SK-N-SH (cell line): ENCODE measurements around the gene C3orf22. TPM values are rescaled to one million over a fixed set of nuclear protein-coding genes. Genes with fewer than 3 reads are reported as not detected.

ENCODE experiments used
- CTCF ChIA-PET: fragments of 300-600, 350-600 bp; formaldehyde crosslinking; extraction: SDS; loops from one replicate; lab custom pipeline; 2021; lab: Yijun Ruan, JAX
- POLR2A ChIA-PET: fragments of 350-600 bp; sonication (Branson Sonifier 250); formaldehyde crosslinking; extraction: SDS; loops from one replicate; lab custom pipeline; 2020; ENCODE audit warnings: antibody characterized with exemption, inconsistent platforms; lab: Yijun Ruan, JAX
- DNase-seq: peaks from one replicate; pipeline ENCODE4 v3.0.0; 2012
- H2AFZ ChIP-seq: fragments of 200-600 bp; sonication (generic); 2 replicates; pipeline ENCODE4 v1.8.1; 2016; ENCODE audit warnings: antibody characterized with exemption, mild to moderate bottlenecking, low read depth
- H3F3A ChIP-seq: fragments of 200-600 bp; sonication (generic); replicated peaks from 2 replicates; pipeline ENCODE3; 2016; ENCODE audit warnings: antibody characterized with exemption, mild to moderate bottlenecking; ENCODE audit not compliant: insufficient read depth
- H3K27ac ChIP-seq, 2 experiments: fragments of 200-500 bp in 1 of 2; fragments of 200-600 bp in 1 of 2; sonication (Bioruptor generic) in 1 of 2; sonication (generic), shearing (Covaris generic) in 1 of 2; 2 replicates each; pipeline versions ENCODE4 v1.5.1 to v1.6.1; 2014 to 2016; ENCODE audit warnings: low read depth in 2 of 2, inconsistent platforms in 1 of 2, low read length in 1 of 2, mild to moderate bottlenecking in 1 of 2, mixed read lengths in 1 of 2
- H3K27me3 ChIP-seq: fragments of 200-600 bp; sonication (generic), shearing (Covaris generic); 2 replicates; pipeline ENCODE4 v1.6.1; 2016; ENCODE audit warnings: mixed run types; ENCODE audit not compliant: insufficient read depth
- H3K36me3 ChIP-seq, 2 experiments: fragments of 200-500 bp in 1 of 2; fragments of 200-600 bp in 1 of 2; sonication (Bioruptor generic) in 1 of 2; sonication (generic) in 1 of 2; replicated peaks in 1 of 2; 2 replicates each; pipeline versions ENCODE3 to v1.5.1; 2014 to 2016; ENCODE audit warnings: low read length in 1 of 2, mild to moderate bottlenecking in 1 of 2; ENCODE audit not compliant: insufficient read depth in 2 of 2, control insufficient read depth in 1 of 2
- H3K4me1 ChIP-seq, 2 experiments: fragments of 200-500 bp in 1 of 2; fragments of 200-600 bp in 1 of 2; sonication (Bioruptor generic) in 1 of 2; sonication (generic), shearing (Covaris generic) in 1 of 2; 2 replicates each; pipeline versions ENCODE4 v1.5.1 to v1.6.1; 2014 to 2016; ENCODE audit warnings: low read depth in 1 of 2, low read length in 1 of 2, mixed run types in 1 of 2; ENCODE audit not compliant: insufficient read depth in 2 of 2, control insufficient read depth in 1 of 2
- H3K4me2 ChIP-seq: fragments of 200-600 bp; sonication (generic), shearing (Covaris generic); 2 replicates; pipeline ENCODE4 v1.6.1; 2017; ENCODE audit warnings: mixed run types
- H3K4me3 ChIP-seq, 2 experiments: fragments of 200-500 bp in 1 of 2; fragments of 200-600 bp in 1 of 2; sonication (Bioruptor generic) in 1 of 2; sonication (generic), shearing (Covaris generic) in 1 of 2; 2 replicates each; pipeline versions ENCODE4 v1.5.1 to v1.8.1; 2014 to 2016; ENCODE audit warnings: low read depth in 2 of 2, inconsistent platforms in 1 of 2, low read length in 1 of 2, mild to moderate bottlenecking in 1 of 2, mixed read lengths in 1 of 2, moderate library complexity in 1 of 2
- H3K79me2 ChIP-seq: fragments of 200-600 bp; sonication (generic); 2 replicates; pipeline ENCODE4 v1.8.1; 2017; ENCODE audit warnings: mild to moderate bottlenecking; ENCODE audit not compliant: insufficient read depth
- H3K9ac ChIP-seq: fragments of 200-600 bp; sonication (generic); 2 replicates; pipeline ENCODE4 v1.6.1; 2017; ENCODE audit warnings: mixed run types
- H3K9me2 ChIP-seq: fragments of 200-600 bp; sonication (generic); 2 replicates; pipeline ENCODE4 v1.6.1; 2017; ENCODE audit warnings: mixed run types
- H3K9me3 ChIP-seq: fragments of 200-600 bp; sonication (generic); 2 replicates; pipeline ENCODE4 v1.6.1; 2017; ENCODE audit warnings: mixed run types, mild to moderate bottlenecking, moderate library complexity
- H4K20me1 ChIP-seq: fragments of 200-600 bp; sonication (generic); 2 replicates; pipeline ENCODE4 v1.6.1; 2017; ENCODE audit warnings: mild to moderate bottlenecking, mixed run types; ENCODE audit not compliant: insufficient read depth
- FOXJ3 ChIP-seq: sonication (generic); formaldehyde crosslinking; IDR thresholded peaks from 2 replicates; pipeline ENCODE4 v1.5.1; 2020; ENCODE audit warnings: mild to moderate bottlenecking, missing genetic modification reagents
- FOXM1 ChIP-seq: IDR thresholded peaks from 2 replicates; pipeline ENCODE4 v1.4.0; 2012; ENCODE audit warnings: low read depth, mild to moderate bottlenecking
- GABPA ChIP-seq: IDR thresholded peaks from 2 replicates; pipeline ENCODE4 v1.4.0; 2012; ENCODE audit warnings: low read depth, mild to moderate bottlenecking
- GATA2 ChIP-seq: sonication (generic); formaldehyde crosslinking; IDR thresholded peaks from 2 replicates; pipeline ENCODE4 v1.5.0; 2020; ENCODE audit warnings: mild to moderate bottlenecking, missing genetic modification reagents
- MXI1 ChIP-seq: IDR thresholded peaks from 2 replicates; pipeline ENCODE4 v1.6.1; 2012; ENCODE audit warnings: mild to moderate bottlenecking, low read depth, low read length, improper control_type of control experiment
- NFIC ChIP-seq: IDR thresholded peaks from 2 replicates; pipeline ENCODE4 v1.4.0; 2012; ENCODE audit warnings: borderline replicate concordance
- NRF1 ChIP-seq: IDR thresholded peaks from 2 replicates; pipeline ENCODE4 v1.6.1; 2012; ENCODE audit warnings: low read depth, mild to moderate bottlenecking, low read length
- POLR2AphosphoS5 ChIP-seq: IDR thresholded peaks from 2 replicates; pipeline ENCODE4 v1.6.1; 2012; ENCODE audit warnings: low read depth, low read length
- RFX5 ChIP-seq: IDR thresholded peaks from 2 replicates; pipeline ENCODE4 v1.6.1; 2012; ENCODE audit warnings: mild to moderate bottlenecking, improper control_type of control experiment, low read length
- RXRA ChIP-seq: IDR thresholded peaks from 2 replicates; pipeline ENCODE4 v1.4.0; 2012; ENCODE audit warnings: low read depth, mild to moderate bottlenecking, borderline replicate concordance
- SIN3A ChIP-seq: IDR thresholded peaks from 2 replicates; pipeline ENCODE4 v1.6.1; 2012; ENCODE audit warnings: low read depth, mild to moderate bottlenecking, low read length, moderate library complexity, borderline replicate concordance
- SMC3 ChIP-seq: IDR thresholded peaks from 2 replicates; pipeline ENCODE4 v1.6.1; 2012; ENCODE audit warnings: low read depth, low read length, improper control_type of control experiment
- TAF1 ChIP-seq: IDR thresholded peaks from 2 replicates; pipeline ENCODE4 v1.6.1; 2012; ENCODE audit warnings: low read depth, mild to moderate bottlenecking, low read length, moderate library complexity, borderline replicate concordance
- TCF12 ChIP-seq: IDR thresholded peaks from 2 replicates; pipeline ENCODE4 v1.4.0; 2012
- TEAD4 ChIP-seq: IDR thresholded peaks from 2 replicates; pipeline ENCODE4 v1.4.0; 2012; ENCODE audit warnings: mild to moderate bottlenecking, borderline replicate concordance; ENCODE audit not compliant: insufficient read depth
- WGBS: methylation state at CpG from one replicate; pipeline ENCODE4 v1.1.6; 2017; ENCODE audit warnings: low lambda C conversion rate; 5-methylcytosine and 5-hydroxymethylcytosine counted together
- polyA plus RNA-seq, 3 experiments: library from polyadenylated mRNA; depleted of rRNA; stranded (reverse); fragments of >200 nt; gene quantifications; 2 replicates each; pipeline ENCODE4 v1.2.3, GENCODE V29; 2012
- TF ChIP-seq, protein P1 (sequence below): IDR thresholded peaks from 2 replicates; pipeline ENCODE4 v1.4.0; 2012; ENCODE audit warnings: low read depth, borderline replicate concordance
- TF ChIP-seq, protein P2 (sequence below): IDR thresholded peaks from 2 replicates; pipeline ENCODE4 v1.4.0; 2012; ENCODE audit warnings: low read depth, borderline replicate concordance
- TF ChIP-seq, protein P3 (sequence below): fragments of 150-350 bp; IDR thresholded peaks from 2 replicates; pipeline ENCODE4 v1.6.1; 2016; ENCODE audit warnings: mild to moderate bottlenecking, low read depth, low read length
- TF ChIP-seq, protein P4 (sequence below): fragments of 150-350 bp; IDR thresholded peaks from 2 replicates; pipeline ENCODE4 v1.6.1; 2017; ENCODE audit warnings: antibody characterized with exemption, low read length, low read depth, borderline replicate concordance

C3orf22 gene
- polyA plus RNA-seq, 1 of the 3 experiments (the other 2 are of a cell fraction): not detected

DNA sequence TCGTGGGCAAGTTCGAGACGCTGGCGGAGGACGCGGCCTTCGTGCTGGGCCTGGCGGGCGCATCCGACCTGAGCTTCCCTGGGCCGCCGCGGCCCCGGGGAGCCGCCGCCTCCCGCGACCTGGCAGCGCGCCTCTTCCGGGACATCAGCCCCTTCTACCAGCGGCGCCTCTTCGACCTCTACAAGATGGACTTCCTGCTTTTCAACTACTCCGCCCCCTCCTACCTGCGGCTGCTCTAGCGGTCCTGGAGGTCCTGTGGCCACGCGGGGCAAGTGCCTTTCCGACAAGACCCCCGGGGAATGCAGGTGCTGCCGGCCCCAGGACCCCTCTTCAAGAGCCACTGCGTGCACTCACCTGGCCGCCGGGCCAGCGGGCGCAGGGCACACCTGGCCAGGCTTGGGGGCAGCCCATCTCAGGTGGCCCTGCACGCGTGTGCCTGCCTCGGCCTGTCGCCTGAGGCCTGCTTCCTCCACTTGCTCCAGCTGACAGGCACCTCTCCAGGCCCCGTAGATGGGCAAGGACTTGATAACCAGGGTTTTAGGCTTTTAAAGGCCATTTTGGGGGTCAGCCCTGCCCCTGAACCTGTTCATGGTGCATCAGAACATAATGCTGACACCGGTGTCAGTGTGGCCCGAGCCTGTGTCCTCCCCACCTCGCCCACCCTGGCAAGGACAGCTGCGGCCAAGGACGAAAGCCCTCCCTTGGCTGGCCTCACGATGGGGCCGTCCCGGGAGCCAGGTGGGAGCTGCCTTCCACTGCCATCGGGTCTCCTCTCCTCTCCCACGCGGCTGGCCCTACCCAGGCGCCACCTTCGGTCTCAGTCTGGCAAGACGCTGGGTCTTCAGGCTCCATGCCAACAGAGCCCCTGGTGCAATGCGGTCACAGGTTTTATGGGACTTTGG is 16.1 kb downstream of the C3orf22 start:
- TF ChIP-seq, protein P1, sequence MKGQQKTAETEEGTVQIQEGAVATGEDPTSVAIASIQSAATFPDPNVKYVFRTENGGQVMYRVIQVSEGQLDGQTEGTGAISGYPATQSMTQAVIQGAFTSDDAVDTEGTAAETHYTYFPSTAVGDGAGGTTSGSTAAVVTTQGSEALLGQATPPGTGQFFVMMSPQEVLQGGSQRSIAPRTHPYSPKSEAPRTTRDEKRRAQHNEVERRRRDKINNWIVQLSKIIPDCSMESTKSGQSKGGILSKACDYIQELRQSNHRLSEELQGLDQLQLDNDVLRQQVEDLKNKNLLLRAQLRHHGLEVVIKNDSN: no peak
- TF ChIP-seq SMC3: no peak
- TF ChIP-seq GATA2 (CRISPR knock-in tag): no peak
- no peak for TF ChIP-seq MXI1
- no peak for TF ChIP-seq RXRA
- no peak for TF ChIP-seq SIN3A
- no peak for TF ChIP-seq FOXJ3
- no peak for TF ChIP-seq TCF12
- TF ChIP-seq NFIC: no peak
- TF ChIP-seq, protein P2, sequence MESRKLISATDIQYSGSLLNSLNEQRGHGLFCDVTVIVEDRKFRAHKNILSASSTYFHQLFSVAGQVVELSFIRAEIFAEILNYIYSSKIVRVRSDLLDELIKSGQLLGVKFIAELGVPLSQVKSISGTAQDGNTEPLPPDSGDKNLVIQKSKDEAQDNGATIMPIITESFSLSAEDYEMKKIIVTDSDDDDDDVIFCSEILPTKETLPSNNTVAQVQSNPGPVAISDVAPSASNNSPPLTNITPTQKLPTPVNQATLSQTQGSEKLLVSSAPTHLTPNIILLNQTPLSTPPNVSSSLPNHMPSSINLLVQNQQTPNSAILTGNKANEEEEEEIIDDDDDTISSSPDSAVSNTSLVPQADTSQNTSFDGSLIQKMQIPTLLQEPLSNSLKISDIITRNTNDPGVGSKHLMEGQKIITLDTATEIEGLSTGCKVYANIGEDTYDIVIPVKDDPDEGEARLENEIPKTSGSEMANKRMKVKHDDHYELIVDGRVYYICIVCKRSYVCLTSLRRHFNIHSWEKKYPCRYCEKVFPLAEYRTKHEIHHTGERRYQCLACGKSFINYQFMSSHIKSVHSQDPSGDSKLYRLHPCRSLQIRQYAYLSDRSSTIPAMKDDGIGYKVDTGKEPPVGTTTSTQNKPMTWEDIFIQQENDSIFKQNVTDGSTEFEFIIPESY: no peak
- no peak for TF ChIP-seq NRF1
- no peak for TF ChIP-seq GABPA
- TF ChIP-seq RFX5: no peak
- Histone ChIP-seq H3K79me2 (no peaks in the 10 kb centered on the region), H3K4me3 (no peak overlapping the region), H3K9me3 (no peaks in the 10 kb centered on the region), H3K27ac (no peak overlapping the region), H3K9me2 (no peaks in the 10 kb centered on the region), H2AFZ (no peak overlapping the region), H3K9ac (no peak overlapping the region), H4K20me1 (no peaks in the 10 kb centered on the region), H3K4me2 (no peak overlapping the region), H3K4me1 (peaks cover 6 to 10% of the 10 kb centered on the region in 2 experiments; a peak in 2 of 4 replicates), H3F3A (peaks cover 8% of the 10 kb centered on the region), H3K27me3 (peaks cover 8% of the 10 kb centered on the region; the same call in 1 of the 2 replicates), H3K36me3 (no peaks in the 10 kb centered on the region)
- 95% methylated on average over 39 of the region's 57 CpGs for WGBS
- ChIA-PET POLR2A (no interaction called here), CTCF (interaction anchor here (0.7 to 1.3 kb wide), 3 partner anchors 21 to 1032 kb away, joined by 3 read pairs; no protein-coding TSS in a partner anchor)
- peak; percentile 25 for DNase-seq

DNA sequence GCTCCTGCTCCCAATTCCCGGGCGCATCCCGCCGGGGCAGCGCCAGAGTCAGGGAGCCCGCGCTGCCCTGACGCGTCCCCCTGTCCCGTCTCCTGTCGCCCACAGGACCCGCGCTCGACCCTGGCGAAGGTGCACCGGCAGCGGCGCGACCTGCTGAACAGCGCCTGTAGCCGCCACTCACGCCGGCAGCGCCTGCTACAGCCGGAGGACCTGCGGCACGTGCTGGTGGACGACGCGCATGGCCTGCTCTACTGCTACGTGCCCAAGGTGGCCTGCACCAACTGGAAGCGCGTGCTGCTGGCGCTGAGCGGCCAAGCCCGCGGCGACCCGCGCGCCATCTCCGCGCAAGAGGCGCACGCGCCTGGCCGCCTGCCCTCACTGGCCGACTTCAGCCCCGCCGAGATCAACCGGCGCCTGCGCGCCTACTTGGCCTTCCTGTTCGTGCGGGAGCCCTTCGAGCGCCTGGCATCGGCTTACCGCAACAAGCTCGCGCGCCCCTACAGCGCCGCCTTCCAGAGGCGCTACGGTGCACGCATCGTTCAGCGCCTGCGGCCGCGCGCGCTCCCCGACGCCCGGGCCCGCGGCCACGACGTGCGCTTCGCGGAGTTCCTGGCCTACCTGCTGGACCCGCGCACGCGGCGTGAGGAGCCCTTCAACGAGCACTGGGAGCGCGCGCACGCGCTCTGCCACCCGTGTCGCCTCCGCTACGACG is 16.9 kb downstream of the C3orf22 start:
- Histone ChIP-seq H3K9me2 (no peaks in the 10 kb centered on the region), H2AFZ (no peak overlapping the region), H3K4me1 (peaks cover 6 to 10% of the 10 kb centered on the region in 2 experiments; a peak in 2 of 4 replicates), H3K4me3 (no peak overlapping the region), H3K4me2 (no peak overlapping the region), H4K20me1 (no peaks in the 10 kb centered on the region), H3K36me3 (no peaks in the 10 kb centered on the region), H3K9me3 (no peaks in the 10 kb centered on the region), H3K9ac (no peak overlapping the region), H3F3A (peaks cover 8% of the 10 kb centered on the region), H3K27ac (no peak overlapping the region), H3K79me2 (no peaks in the 10 kb centered on the region), H3K27me3 (no peaks in the 10 kb centered on the region)
- WGBS: 94% methylated on average over 50 of the region's 101 CpGs
- CTCF ChIA-PET: interaction anchor here (0.7 kb wide), 1 partner anchor 1033 kb away, joined by 3 read pairs; no protein-coding TSS in a partner anchor
- TF ChIP-seq MXI1: no peak
- no peak for TF ChIP-seq TAF1
- TF ChIP-seq POLR2AphosphoS5: no peak
- no peak for TF ChIP-seq RFX5
- TF ChIP-seq SMC3: no peak
- TF ChIP-seq TEAD4: no peak
- TF ChIP-seq TCF12: no peak
- TF ChIP-seq NFIC: no peak
- no peak for TF ChIP-seq FOXM1
- TF ChIP-seq, protein P3, sequence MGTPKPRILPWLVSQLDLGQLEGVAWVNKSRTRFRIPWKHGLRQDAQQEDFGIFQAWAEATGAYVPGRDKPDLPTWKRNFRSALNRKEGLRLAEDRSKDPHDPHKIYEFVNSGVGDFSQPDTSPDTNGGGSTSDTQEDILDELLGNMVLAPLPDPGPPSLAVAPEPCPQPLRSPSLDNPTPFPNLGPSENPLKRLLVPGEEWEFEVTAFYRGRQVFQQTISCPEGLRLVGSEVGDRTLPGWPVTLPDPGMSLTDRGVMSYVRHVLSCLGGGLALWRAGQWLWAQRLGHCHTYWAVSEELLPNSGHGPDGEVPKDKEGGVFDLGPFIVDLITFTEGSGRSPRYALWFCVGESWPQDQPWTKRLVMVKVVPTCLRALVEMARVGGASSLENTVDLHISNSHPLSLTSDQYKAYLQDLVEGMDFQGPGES: no peak
- no peak for TF ChIP-seq NRF1
- TF ChIP-seq, protein P1: no peak
- TF ChIP-seq FOXJ3: no peak
- TF ChIP-seq, protein P4, sequence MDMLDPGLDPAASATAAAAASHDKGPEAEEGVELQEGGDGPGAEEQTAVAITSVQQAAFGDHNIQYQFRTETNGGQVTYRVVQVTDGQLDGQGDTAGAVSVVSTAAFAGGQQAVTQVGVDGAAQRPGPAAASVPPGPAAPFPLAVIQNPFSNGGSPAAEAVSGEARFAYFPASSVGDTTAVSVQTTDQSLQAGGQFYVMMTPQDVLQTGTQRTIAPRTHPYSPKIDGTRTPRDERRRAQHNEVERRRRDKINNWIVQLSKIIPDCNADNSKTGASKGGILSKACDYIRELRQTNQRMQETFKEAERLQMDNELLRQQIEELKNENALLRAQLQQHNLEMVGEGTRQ: no peak
- POLR2A ChIA-PET: no interaction called here
- no peak for DNase-seq
